Measurements from ENCODE around the gene EGR2.

The EGR2 gene

DNA sequence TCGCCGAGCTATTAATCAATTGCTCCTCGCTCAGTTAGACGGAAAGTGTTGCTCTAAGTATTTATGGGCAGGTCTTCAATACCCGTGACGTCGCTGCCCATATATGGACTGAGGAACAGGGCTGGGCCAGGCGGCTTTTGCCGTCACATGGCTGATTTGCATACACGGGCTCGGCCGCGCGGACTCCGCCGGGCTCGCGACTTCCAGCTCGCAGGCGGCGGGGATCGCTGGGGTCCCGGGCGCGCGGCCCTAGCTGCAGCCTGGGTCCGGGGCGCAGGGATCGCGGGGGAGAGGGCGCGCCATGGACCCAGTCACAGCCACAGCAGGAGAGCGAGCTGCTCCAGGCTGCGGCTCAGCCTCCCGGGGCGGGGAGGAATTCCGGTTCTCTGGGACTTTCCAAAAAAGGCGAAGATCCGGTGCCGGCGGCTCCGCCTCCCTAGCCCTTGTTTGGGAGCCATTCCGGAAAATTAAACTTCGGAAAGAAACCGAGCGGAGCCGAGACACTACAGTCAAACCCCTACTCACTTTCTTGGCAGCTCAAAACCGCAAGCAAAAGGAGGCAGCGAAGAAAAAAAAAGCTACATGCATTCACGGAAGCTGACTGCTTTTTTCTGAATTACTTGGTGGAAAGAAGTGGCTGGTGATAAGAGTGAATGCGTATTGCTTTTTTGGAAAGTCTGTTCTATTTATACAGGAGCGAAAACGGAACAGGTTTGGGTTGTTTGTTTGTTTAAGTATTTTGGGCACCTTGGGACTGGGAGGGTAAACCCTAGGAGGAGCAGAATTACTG is at the start of gene EGR2:
EGR2 (minus strand) TSS at position 36 of the 790 bp plus-strand sequence. CDS start 337 bp downstream, outside the sequence.
- peak; percentile 81 for DNase-seq

- DNase-seq: no peak
Measured at GRCh38 chr10:62862447-62862846, 46.3 kb upstream of the EGR2 start.

- DNase-seq: no peak
Measured at GRCh38 chr10:62861507-62861906, 45.3 kb upstream of the EGR2 start.

DNA sequence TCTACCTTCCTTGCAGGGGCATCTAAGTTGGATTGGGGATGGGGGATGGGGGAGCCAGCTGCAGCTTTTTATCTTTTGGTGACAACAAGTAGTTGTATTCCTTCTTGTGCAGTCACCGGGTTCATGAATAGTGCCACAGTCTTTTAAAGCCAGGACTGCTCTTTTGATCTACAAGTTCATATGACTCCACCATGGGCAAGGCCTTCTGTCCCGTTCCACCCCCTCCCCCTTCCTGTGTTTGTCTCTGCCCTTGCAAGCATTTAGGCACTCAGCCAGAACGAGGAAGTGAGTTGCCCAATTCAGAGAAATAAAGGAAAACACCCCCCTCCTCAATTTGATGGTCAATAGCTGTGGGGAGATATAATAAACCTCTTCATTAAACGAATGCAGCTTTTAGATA is 44.8 kb upstream of the EGR2 start:
- DNase-seq: no peak

DNA sequence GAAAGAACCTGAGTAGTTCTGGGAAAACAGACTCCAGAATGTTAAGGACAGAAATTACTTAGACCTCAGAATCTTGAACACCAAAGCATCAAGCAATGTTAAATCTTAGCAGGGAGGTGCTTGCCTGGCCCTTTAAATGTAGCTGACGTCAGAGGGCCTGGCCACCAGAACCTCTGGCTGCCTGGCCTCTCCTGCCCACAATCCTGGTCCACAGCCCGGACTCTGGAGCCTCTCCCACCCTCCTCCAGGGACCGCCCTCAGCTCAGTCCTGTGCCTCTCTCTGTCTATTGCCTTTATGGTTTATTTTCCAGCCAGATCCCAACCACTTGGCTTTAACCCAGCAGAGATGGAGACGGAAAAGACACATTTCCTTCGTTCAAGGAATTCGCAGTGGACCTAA is 42.2 kb upstream of the EGR2 start:
- DNase-seq: no peak

DNA sequence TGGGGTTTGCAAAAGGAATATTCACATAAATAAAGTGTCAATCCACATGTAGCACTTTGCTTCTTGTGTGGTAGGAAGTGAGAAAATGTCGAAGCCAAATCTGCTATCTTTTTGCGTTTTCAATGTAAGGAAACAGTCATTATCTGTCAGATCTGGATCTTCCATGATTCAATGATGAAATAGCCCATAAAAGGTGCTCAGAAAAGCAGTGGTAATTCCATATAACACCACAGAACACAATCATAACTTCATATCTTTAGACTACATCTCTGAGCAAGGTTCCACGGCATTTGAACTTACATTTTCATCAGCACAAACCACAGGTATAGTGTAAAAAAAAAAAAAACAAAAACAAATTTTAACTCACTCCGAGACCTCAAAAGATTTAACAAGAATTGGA is 39.9 kb upstream of the EGR2 start:
- no peak for DNase-seq

GRCh38 chr10:62853710-62854109 is 37.5 kb upstream of the EGR2 start:
- DNase-seq: peak; percentile 17

DNA sequence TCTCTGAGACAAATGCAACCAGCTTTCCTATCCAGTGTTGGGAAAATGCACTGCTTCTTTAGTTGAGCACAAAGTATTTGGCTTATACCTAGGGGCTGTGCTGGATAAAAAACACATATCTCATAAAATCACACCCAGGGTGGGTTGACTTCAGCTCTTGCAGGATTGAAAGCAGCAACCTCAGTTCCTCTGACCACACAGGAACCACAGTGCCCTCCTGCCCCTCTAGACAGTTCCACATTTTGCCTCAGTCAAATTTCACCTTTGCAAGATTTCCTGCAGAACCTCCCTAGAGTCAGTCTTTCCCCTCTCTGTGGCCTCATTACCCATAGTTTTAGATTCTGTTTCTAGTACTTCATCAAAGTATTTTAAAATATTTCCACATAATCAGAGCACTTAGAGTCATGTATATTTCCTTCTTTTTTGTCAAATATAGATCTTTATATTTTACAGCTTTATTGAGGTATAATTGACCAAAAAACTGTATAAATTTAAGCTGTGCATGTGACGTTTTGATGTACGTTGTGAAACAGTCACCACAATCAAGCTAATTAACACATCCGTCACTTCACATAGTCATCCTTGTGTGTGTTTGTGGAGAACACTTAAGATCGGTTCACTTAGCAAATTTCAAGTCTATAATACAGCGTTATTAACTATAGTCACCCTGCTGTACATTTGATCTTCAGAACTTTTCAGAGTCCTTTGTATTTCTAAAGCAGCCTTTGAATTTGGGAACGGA is 37.0 kb upstream of the EGR2 start:
- DNase-seq: peak; percentile 14

DNA sequence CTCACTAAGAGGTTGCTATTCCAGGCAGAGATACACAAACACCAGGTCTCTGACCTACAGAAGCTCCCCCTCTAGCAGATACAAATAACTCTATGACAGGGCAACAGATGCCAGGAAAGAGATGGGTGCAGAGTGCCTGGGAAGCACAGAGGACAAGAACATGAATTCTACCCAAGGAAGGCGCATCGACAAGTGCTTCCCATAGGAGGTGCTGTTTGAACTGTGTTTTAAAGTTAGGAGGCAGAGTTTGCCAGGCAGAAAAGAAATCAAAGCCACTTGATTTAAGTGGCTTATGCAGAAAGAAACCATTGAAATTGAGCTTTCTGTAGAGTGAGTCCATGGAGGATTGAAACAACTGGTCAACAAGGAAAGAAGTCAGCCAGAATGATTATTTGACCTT is 35.3 kb upstream of the EGR2 start:
- no peak for DNase-seq

- no peak for DNase-seq
Measured at GRCh38 chr10:62850646-62851045, 34.5 kb upstream of the EGR2 start.

GRCh38 chr10:62847433-62847832 is 31.3 kb upstream of the EGR2 start:
- DNase-seq: no peak

GRCh38 chr10:62844280-62845011 is 28.3 kb upstream of the EGR2 start:
- no peak for DNase-seq

DNA sequence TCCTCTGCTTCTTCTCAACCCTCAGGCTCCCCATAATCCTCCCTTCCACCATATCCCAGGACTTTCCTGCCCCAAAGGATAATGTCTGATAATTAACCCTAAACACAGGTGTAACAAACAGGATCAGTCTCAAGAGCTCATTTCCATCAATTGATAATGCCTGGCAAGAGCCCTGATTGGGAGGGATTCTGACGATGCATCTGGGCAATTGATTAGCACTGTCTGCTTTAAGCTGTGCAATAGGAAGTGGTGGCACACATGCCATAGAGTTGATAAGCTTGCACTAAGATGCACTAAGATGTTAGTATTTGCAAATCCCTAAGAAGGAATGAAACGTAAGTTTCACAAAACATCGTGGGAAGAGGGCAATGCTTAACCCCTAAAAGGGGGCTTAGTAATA is 27.4 kb upstream of the EGR2 start:
- DNase-seq: no peak

- no peak for DNase-seq
Measured at GRCh38 chr10:62842983-62843382, 26.8 kb upstream of the EGR2 start.

DNA sequence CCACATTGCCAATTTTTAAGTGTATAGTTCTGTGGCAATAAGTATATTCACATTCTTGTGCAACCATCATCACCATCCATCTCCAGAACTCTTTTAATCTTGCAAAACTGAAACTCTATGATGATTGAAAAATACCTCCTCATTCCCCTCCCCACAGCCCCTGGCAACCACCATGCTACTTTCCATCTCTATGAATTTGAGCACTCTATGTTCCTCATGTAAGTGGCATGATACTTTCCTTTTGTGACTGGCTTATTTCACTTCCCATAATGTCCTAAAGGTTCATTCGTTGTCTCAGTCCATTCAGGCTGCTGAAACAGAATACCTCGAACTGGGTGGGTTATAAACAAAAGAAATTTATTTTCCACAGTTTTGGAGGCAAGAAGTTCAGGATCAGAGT is 23.4 kb upstream of the EGR2 start:
- DNase-seq: no peak

DNA sequence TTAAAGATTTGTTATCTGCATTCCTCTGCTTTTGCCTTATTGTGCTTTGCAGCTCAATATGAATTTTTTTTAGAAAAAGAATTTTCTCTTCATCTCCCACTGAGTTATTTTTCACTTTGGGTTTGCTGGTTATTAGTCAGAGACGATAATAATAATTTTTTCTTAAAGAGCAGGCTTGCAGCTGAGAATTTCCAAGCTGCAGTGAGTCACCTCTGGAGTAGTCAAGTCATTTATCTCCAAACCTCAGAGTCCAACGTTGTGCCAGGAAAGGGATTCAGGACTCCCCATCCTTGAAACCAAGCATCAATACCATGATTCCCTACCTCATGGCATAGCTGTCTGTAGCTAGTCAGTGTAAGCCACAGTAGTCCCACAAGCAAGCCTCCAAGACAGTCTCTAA is 15.2 kb upstream of the EGR2 start:
- no peak for DNase-seq

DNA sequence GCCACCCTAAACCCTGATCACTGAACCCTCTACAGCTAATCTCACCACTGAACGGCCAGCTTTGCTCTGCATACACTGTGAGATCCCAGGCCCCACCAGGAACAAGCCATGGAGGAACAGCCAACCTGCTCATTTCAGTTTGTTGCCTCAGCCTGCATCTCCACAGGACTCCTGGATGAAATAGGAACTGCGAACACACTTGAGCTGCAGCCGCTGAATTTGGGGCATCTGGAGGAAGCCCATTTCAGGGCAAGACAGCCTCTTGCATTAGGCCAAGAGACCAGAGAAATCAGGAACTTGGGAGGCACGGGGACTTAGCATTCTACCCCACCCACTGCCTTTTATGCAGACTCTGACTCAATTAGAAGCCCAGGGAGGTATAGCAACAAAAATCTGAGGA is 14.5 kb upstream of the EGR2 start:
- DNase-seq: no peak

DNA sequence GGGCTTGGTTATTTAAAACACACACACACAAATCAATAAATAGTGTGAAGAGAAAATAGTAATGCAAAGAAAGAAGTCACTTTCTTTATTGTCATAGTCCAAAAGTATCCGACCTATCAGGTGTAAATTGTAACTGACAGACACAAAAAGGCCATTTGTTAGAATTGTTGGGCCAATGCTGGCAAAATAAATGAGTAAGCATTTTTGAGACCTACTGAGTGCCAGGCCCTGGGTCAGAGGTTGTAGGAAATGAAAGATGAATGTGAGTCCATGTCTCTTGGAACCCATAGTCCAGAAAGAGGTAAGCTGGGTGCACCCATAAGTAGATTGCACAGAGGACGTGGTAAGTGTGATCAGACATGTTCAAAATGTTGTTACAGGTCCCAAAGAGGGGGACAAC is 13.5 kb upstream of the EGR2 start:
- DNase-seq: no peak

DNA sequence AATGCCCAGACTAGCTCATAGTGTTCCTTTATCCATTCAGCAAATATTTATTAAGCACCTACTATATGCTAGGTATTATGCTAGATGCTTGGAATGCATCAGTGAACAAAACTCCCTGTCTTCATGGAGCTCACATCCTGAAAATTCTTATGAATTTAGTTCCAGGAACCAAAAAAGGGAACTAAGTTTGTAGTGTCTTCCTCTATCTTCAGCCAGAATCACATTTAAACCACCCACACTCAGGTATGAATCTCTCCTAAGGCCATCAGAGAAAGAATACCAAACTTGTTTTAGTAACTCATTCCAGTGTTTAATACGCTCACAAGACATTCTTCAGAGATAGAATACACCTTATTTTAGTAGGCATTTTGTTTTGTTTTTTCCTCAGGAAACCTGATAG is 10.1 kb upstream of the EGR2 start:
- no peak for DNase-seq

- DNase-seq: no peak
Measured at GRCh38 chr10:62820586-62820985, 4.4 kb upstream of the EGR2 start.

DNA sequence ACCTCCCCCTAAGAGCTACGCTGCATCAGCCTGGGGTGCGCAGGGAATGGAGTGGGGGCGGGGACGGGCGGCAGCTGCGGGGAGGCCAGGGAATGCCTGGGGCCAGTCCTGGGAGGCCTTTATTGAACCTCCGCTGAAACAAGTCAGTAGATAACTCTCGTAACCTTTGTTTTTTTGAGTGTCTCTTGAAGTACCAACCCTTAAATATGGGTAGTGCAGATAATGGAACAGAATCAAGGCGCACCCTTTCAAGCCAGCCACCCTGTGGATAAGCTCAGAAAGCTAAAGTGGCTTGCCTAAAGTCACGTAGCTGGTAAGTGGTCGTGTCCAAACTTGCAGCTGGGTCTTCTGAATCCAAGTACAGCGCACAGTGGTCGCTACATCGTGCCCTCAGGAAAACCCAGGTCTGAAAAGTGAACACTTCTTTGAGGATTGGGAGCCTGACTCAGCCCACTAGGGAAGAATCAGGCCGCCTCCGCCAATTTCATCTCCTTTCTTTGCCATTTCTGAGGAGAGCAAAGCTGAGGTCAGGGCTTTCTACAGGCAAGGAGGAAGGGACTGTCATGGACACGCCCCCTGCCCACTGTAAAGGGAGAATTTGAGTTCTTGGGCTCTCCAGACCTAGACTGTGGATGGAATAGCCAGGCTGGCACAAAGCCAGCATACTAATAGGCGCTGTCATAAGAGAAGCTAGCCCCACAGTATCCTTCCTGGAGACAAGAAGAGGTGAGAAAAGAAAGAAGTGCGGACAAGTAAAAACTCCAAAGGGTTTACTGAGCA is 3.2 kb upstream of the EGR2 start:
- no peak for DNase-seq

GRCh38 chr10:62818426-62819011 is 2.4 kb upstream of the EGR2 start:
- DNase-seq: no peak
